Esophagus squamous epithelium (tissue), 5 donors: ENCODE measurements around the gene RANBP3. TPM values are rescaled to one million over a fixed set of nuclear protein-coding genes. Genes with fewer than 3 reads are reported as not detected.

ENCODE experiments used
- DNase-seq: peaks from one replicate; lab custom pipeline; 2025; lab: John Stamatoyannopoulos, UW
- H3K27ac ChIP-seq, 4 donors: fragments of 200-600 bp; sonication (generic); one replicate each; pipeline ENCODE4 v1.5.1; 2016 to 2019; ENCODE audit warnings: mild to moderate bottlenecking in 1 of 4
- H3K27me3 ChIP-seq, 4 donors: fragments of 200-600 bp; sonication (generic); 1 replicate in 3 of 4; 2 replicates in 1 of 4; pipeline versions ENCODE4 v1.5.1 to v1.6.0; 2017 to 2021; ENCODE audit warnings: antibody characterized with exemption in 1 of 4
- H3K36me3 ChIP-seq, 3 donors: fragments of 200-600 bp; sonication (generic); one replicate each; pipeline ENCODE4 v1.5.1; 2016 to 2019
- H3K4me1 ChIP-seq, 3 donors: fragments of 200-600 bp; sonication (generic); one replicate each; pipeline ENCODE4 v1.5.1; 2017 to 2019
- H3K4me3 ChIP-seq, 4 donors: fragments of 200-600 bp; sonication (generic); 1 replicate in 3 of 4; 2 replicates in 1 of 4; pipeline ENCODE4 v1.5.1; 2016 to 2019; ENCODE audit warnings: mild to moderate bottlenecking in 2 of 4, moderate library complexity in 1 of 4
- H3K9me3 ChIP-seq, 3 donors: fragments of 200-600 bp; sonication (generic); one replicate each; pipeline ENCODE4 v1.5.1; 2016 to 2019
- POLR2A ChIP-seq, 4 donors: fragments of 450-650 bp; IDR thresholded peaks; one replicate each; pipeline ENCODE4 v1.6.1; 2017; ENCODE audit warnings: antibody characterized with exemption in 4 of 4, mild to moderate bottlenecking in 4 of 4, moderate library complexity in 3 of 4
- WGBS, 2 donors: methylation state at CpG; one replicate each; pipeline ENCODE4 v1.1.5; 2018; 5-methylcytosine and 5-hydroxymethylcytosine counted together
- intact Hi-C: fragments of 100-400 bp; cut with DNase I; formaldehyde crosslinking; loops from one replicate; pipeline ENCODE4 v1.15.0; 2022
- total RNA-seq, 4 donors: library from RNA; depleted of rRNA; stranded (reverse); fragments of >200 nt; gene quantifications; one replicate each; pipeline ENCODE4 v1.1.0, GENCODE V29; 2016
- TF ChIP-seq, protein P1 (sequence below), 6 experiments: fragments of 450-650 bp in 4 of 6; fragments of 200-600 bp in 2 of 6; sonication (generic) in 2 of 6; IDR thresholded peaks; one replicate each; pipeline ENCODE4 v1.5.1; 2016 to 2019; ENCODE audit warnings: antibody characterized with exemption in 6 of 6, mild to moderate bottlenecking in 4 of 6, moderate library complexity in 4 of 6
- donor health status: DM: yes; HTN: yes; CAD: no.

Gene RANBP3
- total RNA-seq, 4 donors from 2014 or later: 38.0 to 77.8 (median 39.6) TPM

DNA sequence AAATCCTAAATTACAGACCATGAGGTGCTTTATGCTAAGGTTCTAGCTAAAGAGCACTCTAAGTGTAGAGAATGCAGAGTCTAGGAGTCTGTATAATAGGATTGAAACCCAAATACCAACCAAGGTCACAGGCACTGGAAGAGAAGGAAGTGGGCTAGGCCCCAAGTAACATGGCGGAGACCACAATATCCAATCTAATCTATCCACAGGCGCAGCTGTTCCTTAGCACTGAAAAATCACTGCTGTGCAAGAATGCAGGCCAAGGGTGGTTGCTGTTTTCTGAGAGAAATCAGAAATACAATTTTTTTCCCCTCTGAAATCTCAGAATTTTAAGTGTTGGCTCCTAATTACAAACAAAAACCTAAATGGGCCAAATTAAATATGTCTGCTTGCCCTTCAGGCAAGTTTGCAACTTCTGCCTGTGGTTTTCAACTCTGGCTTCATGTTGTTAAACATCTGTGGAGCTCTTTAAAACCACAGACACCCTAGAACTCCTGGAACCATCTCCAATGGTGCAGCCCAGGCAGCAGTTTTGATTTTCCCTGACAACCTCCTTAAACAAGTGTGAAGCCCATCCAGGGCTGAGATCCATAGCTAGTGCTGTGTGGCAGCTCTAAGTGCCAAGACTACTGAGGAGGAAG, 6.1 kb downstream of the RANBP3 start:
- no peak for TF ChIP-seq POLR2A (IDR thresholded peaks at IDR 0.05)
- TF ChIP-seq, protein P1, sequence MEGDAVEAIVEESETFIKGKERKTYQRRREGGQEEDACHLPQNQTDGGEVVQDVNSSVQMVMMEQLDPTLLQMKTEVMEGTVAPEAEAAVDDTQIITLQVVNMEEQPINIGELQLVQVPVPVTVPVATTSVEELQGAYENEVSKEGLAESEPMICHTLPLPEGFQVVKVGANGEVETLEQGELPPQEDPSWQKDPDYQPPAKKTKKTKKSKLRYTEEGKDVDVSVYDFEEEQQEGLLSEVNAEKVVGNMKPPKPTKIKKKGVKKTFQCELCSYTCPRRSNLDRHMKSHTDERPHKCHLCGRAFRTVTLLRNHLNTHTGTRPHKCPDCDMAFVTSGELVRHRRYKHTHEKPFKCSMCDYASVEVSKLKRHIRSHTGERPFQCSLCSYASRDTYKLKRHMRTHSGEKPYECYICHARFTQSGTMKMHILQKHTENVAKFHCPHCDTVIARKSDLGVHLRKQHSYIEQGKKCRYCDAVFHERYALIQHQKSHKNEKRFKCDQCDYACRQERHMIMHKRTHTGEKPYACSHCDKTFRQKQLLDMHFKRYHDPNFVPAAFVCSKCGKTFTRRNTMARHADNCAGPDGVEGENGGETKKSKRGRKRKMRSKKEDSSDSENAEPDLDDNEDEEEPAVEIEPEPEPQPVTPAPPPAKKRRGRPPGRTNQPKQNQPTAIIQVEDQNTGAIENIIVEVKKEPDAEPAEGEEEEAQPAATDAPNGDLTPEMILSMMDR (IDR thresholded peaks at IDR 0.05): no peak
- no peak overlapping the region for H3K27ac ChIP-seq
- peaks cover 0 to 46% (median 3%) of the 10 kb centered on the region in 3 donors for H3K36me3 ChIP-seq
- 82 to 95% methylated on average over 2 of the region's 2 CpGs for WGBS, 2 donors
- H3K4me3 ChIP-seq: no peak overlapping the region
- intact Hi-C loops: no loop called here
- H3K9me3 ChIP-seq: no peaks in the 10 kb centered on the region
- DNase-seq: no peak
- no peaks in the 10 kb centered on the region for H3K27me3 ChIP-seq
- peaks cover 39 to 97% (median 61%) of the 10 kb centered on the region in 3 donors for H3K4me1 ChIP-seq

DNA sequence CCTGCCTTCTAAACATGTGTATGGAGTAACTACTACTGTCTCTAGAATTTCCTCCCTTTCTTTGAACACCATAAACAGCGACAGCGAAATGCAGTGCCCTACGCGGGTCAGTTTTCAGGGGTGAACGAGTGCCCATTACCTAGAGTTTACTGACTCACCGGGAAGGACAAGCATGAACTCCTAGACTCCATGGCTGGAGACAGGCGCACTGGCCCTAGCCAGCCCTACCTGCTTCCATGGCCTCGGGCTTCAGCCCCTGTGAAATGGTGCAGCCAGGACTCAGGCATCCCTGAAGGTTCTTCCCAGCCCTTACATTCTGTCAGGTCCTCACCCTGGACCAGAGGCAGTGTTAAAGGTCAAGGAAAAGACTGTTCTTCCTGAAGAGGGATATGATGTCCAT, 8.5 kb downstream of the RANBP3 start:
- intact Hi-C loops: no loop called here

DNA sequence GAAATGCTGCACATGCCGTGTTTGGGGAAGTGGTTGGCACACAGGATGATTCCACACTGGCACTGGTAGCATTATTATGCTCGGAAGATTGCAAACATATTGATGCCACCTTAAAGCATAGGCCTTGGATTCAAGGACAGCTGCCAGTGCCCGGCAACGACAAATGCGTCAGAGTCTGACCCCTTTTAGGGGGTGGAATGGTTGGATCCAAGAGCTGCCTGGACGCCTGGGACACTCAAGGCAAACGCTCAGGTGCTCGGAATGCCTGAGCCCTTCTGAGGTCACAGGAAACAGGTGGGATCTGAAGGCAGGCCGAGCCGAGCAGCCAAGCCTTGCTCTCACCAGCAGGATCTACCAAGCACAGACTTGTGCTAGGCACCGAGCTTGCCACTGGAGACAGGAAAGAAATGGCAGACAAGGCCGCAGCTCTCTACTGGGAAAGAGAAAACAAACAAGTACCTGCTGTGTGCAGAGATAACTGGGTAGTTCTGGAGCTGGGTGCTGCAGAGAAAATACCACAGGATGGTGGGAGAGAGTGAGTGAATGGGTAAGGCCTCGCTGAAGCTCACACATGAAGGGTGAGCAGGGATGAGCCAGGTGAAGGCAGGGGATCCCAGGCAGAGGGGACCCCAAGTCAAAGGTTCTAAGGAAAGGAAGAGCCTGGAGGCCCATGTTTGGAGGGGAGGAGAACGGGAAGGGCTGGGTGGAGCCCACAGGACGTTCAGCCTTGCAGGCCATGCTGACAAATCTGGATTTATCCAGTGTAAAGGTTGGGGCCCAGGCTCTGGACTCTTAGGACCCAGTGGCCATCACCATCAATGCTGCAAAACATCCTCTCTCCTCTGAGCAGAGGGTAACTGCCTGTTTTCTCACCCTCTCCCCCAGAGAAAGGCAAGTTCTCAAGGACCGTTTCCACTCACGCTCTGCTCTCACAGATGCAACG, 9.2 kb downstream of the RANBP3 start:
- DNase-seq: no peak
- intact Hi-C loops: no loop called here
- peaks cover 20 to 97% (median 53%) of the 10 kb centered on the region in 3 donors for H3K4me1 ChIP-seq

More for the DNA sequence above, 8.5 kb downstream of the RANBP3 start:
- no peaks in the 10 kb centered on the region for H3K9me3 ChIP-seq
- no peak for DNase-seq
- H3K27ac ChIP-seq: peak overlapping the region in 3 of 4 donors; percentile 69 to 82 (median 75)
- H3K4me3 ChIP-seq: no peak overlapping the region
- no peaks in the 10 kb centered on the region for H3K27me3 ChIP-seq
- peaks cover 25 to 97% (median 51%) of the 10 kb centered on the region in 3 donors for H3K4me1 ChIP-seq
- TF ChIP-seq, protein P1 (IDR thresholded peaks at IDR 0.05): no peak
- TF ChIP-seq POLR2A (IDR thresholded peaks at IDR 0.05): no peak
- whole genome bisulfite sequencing, 2 donors: 40 to 83% methylated on average over 1 to 5 of the region's 8 CpGs
- peaks cover 0 to 44% (median 3%) of the 10 kb centered on the region in 3 donors for H3K36me3 ChIP-seq

DNA sequence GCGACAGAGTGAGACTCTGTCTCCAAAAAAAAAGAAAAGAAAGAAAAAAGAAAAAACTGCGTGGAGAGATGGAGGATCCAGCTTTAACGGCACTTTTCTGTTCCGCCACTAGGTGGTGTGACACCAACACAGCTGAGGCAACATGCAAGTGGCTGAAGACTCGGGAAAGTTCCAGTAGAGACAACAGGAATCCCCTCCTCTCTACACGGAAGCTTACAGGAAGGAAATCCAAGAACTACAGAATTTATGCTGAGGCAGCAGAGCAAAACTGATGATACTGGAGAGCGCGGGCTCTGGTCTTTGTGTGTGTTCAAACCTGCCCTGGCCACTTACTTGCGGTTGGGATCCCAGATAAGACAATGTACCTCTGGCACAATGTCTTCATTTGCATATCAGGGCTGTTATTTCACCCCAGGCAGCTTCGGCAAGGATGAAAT, 9.9 kb downstream of the RANBP3 start:
- Histone ChIP-seq H3K9me3 (no peaks in the 10 kb centered on the region), H3K36me3 (peaks cover 0 to 30% (median 0%) of the 10 kb centered on the region in 3 donors), H3K27ac (peak overlapping the region; percentile 51 to 82 (median 72)), H3K27me3 (no peaks in the 10 kb centered on the region), H3K4me1 (peaks cover 20 to 97% (median 57%) of the 10 kb centered on the region in 3 donors), H3K4me3 (peak overlapping the region in 1 of 4 donors; percentile 46)
- intact Hi-C loops: no loop called here
- DNase-seq: no peak
- TF ChIP-seq POLR2A (IDR thresholded peaks at IDR 0.05): no peak
- TF ChIP-seq, protein P1 (IDR thresholded peaks at IDR 0.05): peak; percentile 76 to 90 (median 80)
- WGBS, 2 donors: 3 to 6% methylated on average over 10 of the region's 10 CpGs

More for the DNA sequence above, 9.2 kb downstream of the RANBP3 start:
- Histone ChIP-seq H3K4me3 (peak overlapping the region in 1 of 4 donors; percentile 46), H3K36me3 (peaks cover 0 to 37% (median under 1%) of the 10 kb centered on the region in 3 donors), H3K27me3 (no peaks in the 10 kb centered on the region), H3K9me3 (no peaks in the 10 kb centered on the region), H3K27ac (peak overlapping the region; percentile 51 to 82 (median 72))
- TF ChIP-seq, protein P1 (IDR thresholded peaks at IDR 0.05): no peak
- TF ChIP-seq POLR2A (IDR thresholded peaks at IDR 0.05): no peak
- WGBS, 2 donors: 24 to 30% methylated on average over 10 to 18 of the region's 18 CpGs
